Neural cell (in vitro differentiated cells): ENCODE data around the gene DCAF7.

Experiments
- EZH2 ChIP-seq: fragments of 200-600, 300-800 bp; shearing (Covaris generic), sonication (generic); IDR thresholded peaks from 2 replicates; pipeline ENCODE4 v1.6.1; 2014; ENCODE audit warnings: antibody characterized with exemption, low read length, borderline replicate concordance, mild to moderate bottlenecking; ENCODE audit not compliant: insufficient read depth, poor library complexity, severe bottlenecking
- TF ChIP-seq, protein P1 (sequence below): fragments of 450-650 bp; IDR thresholded peaks from 2 replicates; pipeline ENCODE4 v1.5.1; 2014; ENCODE audit warnings: antibody characterized with exemption, mild to moderate bottlenecking, moderate library complexity; ENCODE audit not compliant: poor library complexity, severe bottlenecking

DNA sequence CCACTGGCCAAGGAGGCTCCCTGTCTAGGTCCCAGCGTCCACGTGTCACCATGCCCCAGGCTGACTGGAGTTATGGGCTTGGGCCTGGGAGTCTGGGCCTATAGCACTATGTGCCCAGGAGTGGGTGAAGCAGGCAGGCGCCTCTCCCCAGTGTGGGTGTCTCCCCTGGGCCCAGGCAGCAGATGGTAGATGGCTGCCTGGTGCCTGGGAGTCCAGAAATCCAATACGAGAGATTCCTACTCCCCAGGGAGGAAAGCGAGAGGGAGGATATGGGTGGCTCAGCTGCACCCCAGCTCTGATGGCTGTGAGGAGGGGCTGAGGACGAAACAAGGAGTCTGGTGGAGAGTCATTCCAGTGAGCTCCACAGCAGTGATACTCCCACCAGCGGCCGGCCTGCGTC lies 22.1 kb upstream of the DCAF7 start:
- TF ChIP-seq EZH2 = no peak
- TF ChIP-seq, protein P1, sequence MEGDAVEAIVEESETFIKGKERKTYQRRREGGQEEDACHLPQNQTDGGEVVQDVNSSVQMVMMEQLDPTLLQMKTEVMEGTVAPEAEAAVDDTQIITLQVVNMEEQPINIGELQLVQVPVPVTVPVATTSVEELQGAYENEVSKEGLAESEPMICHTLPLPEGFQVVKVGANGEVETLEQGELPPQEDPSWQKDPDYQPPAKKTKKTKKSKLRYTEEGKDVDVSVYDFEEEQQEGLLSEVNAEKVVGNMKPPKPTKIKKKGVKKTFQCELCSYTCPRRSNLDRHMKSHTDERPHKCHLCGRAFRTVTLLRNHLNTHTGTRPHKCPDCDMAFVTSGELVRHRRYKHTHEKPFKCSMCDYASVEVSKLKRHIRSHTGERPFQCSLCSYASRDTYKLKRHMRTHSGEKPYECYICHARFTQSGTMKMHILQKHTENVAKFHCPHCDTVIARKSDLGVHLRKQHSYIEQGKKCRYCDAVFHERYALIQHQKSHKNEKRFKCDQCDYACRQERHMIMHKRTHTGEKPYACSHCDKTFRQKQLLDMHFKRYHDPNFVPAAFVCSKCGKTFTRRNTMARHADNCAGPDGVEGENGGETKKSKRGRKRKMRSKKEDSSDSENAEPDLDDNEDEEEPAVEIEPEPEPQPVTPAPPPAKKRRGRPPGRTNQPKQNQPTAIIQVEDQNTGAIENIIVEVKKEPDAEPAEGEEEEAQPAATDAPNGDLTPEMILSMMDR = no peak
